Smooth muscle cell (in vitro differentiated cells): ENCODE results near the gene BMAL1. TPM values are rescaled to one million over a fixed set of nuclear protein-coding genes. Genes with fewer than 3 reads are reported as not detected.

Experiments used
- DNase-seq: peaks from one replicate; lab custom pipeline; 2025; ENCODE audit not compliant: unreplicated experiment; lab: John Stamatoyannopoulos, UW
- H2AFZ ChIP-seq: fragments of 200-600 bp; sonication (generic); 2 replicates; pipeline ENCODE4 v1.6.0; 2016; ENCODE audit warnings: antibody characterized with exemption, low read depth, mild to moderate bottlenecking
- H3F3A ChIP-seq: fragments of 200-600 bp; sonication (generic); 2 replicates; pipeline ENCODE4 v1.6.0; 2017; ENCODE audit warnings: antibody characterized with exemption, low read depth
- H3K27ac ChIP-seq: fragments of 200-600 bp; sonication (generic); 2 replicates; pipeline ENCODE4 v1.5.1; 2016; ENCODE audit warnings: low read depth, mild to moderate bottlenecking
- H3K27me3 ChIP-seq: fragments of 200-600 bp; sonication (generic); 2 replicates; pipeline ENCODE4 v1.6.1; 2016; ENCODE audit warnings: low read depth, mild to moderate bottlenecking
- H3K36me3 ChIP-seq: fragments of 200-600 bp; sonication (generic); 2 replicates; pipeline ENCODE4 v1.5.1; 2016; ENCODE audit warnings: low read depth
- H3K4me1 ChIP-seq: fragments of 200-600 bp; sonication (generic); 2 replicates; pipeline ENCODE4 v1.5.1; 2016; ENCODE audit warnings: low read depth
- H3K4me2 ChIP-seq: fragments of 200-600 bp; sonication (generic); 2 replicates; pipeline ENCODE4 v1.6.0; 2016; ENCODE audit warnings: mild to moderate bottlenecking
- H3K4me3 ChIP-seq: fragments of 200-600 bp; sonication (generic); 2 replicates; pipeline ENCODE4 v1.5.1; 2016; ENCODE audit warnings: mild to moderate bottlenecking
- H3K79me2 ChIP-seq: fragments of 200-600 bp; sonication (generic); 2 replicates; pipeline ENCODE4 v1.6.0; 2016; ENCODE audit warnings: low read depth, mild to moderate bottlenecking
- H3K9ac ChIP-seq: fragments of 200-600 bp; sonication (generic); 2 replicates; pipeline ENCODE4 v1.6.0; 2016; ENCODE audit warnings: low read depth
- H3K9me3 ChIP-seq: fragments of 200-600 bp; sonication (generic); replicated peaks from 2 replicates; pipeline ENCODE4 v1.5.1; 2016; ENCODE audit warnings: low read depth
- H4K20me1 ChIP-seq: fragments of 200-600 bp; sonication (generic); 2 replicates; pipeline ENCODE4 v1.6.0; 2016; ENCODE audit warnings: low read depth
- CTCF ChIP-seq: fragments of 200-600 bp; sonication (generic); IDR thresholded peaks from 2 replicates; pipeline ENCODE4 v1.5.1; 2017; ENCODE audit warnings: borderline replicate concordance, mild to moderate bottlenecking, antibody characterized with exemption; ENCODE audit not compliant: insufficient read depth, poor library complexity, severe bottlenecking
- WGBS: methylation state at CpG from one replicate; pipeline ENCODE4 v1.1.7; 2016; ENCODE audit warnings: low lambda C conversion rate; 5-methylcytosine and 5-hydroxymethylcytosine counted together
- polyA plus RNA-seq: library from polyadenylated mRNA; unstranded; fragments of >200 nt; fragmentation: Nextera tagmentation; extraction: Ambion mirVana; gene quantifications from 2 replicates; pipeline ENCODE4 v1.2.1, GENCODE V29; 2016
- total RNA-seq: library from RNA; depleted of rRNA; stranded (reverse); fragments of >200 nt; gene quantifications from 2 replicates; pipeline ENCODE4 v1.2.3, GENCODE V29; 2014

Gene BMAL1
- total and polyA plus RNA-seq, 2 experiments from 2014 or later, result 9.9 to 24.5 TPM

GRCh38 chr11:13290221-13290980 is 12.8 kb downstream of the BMAL1 start:
- no peak overlapping the region for H3K4me3 ChIP-seq
- no peak for DNase-seq
- H4K20me1 ChIP-seq, result peaks cover 96% of the 10 kb centered on the region
- no peaks in the 10 kb centered on the region for H3K4me1 ChIP-seq
- H3K36me3 ChIP-seq, result no peaks in the 10 kb centered on the region
- WGBS, result 71% methylated on average over 5 of the region's 5 CpGs
- H3K79me2 ChIP-seq, result peaks cover 56% of the 10 kb centered on the region
- H3K9ac ChIP-seq, result no peak overlapping the region
- no peaks in the 10 kb centered on the region for H3F3A ChIP-seq
- H3K27ac ChIP-seq, result no peak overlapping the region
- no peak overlapping the region for H2AFZ ChIP-seq
- H3K4me2 ChIP-seq, result no peak overlapping the region
- no peaks in the 10 kb centered on the region for H3K27me3 ChIP-seq
- TF ChIP-seq CTCF, result no peak
- H3K9me3 ChIP-seq, result no peaks in the 10 kb centered on the region

GRCh38 chr11:13291361-13291760 is 13.8 kb downstream of the BMAL1 start:
- Histone ChIP-seq H3K27ac (no peak overlapping the region), H3K9me3 (no peaks in the 10 kb centered on the region), H3K27me3 (no peaks in the 10 kb centered on the region), H3K9ac (no peak overlapping the region), H3K4me1 (no peaks in the 10 kb centered on the region), H3K79me2 (peaks cover 56% of the 10 kb centered on the region), H4K20me1 (peaks cover 99% of the 10 kb centered on the region), H3F3A (no peaks in the 10 kb centered on the region), H3K4me3 (no peak overlapping the region), H3K4me2 (no peak overlapping the region), H2AFZ (no peak overlapping the region), H3K36me3 (no peaks in the 10 kb centered on the region)
- 92% methylated on average over 3 of the region's 3 CpGs for WGBS
- TF ChIP-seq CTCF, result no peak
- no peak for DNase-seq

GRCh38 chr11:13291800-13292199 is 14.2 kb downstream of the BMAL1 start:
- no peak for TF ChIP-seq CTCF
- H3K4me3 ChIP-seq, result no peak overlapping the region
- H3K9me3 ChIP-seq, result no peaks in the 10 kb centered on the region
- H3K79me2 ChIP-seq, result peaks cover 61% of the 10 kb centered on the region
- H3K27me3 ChIP-seq, result no peaks in the 10 kb centered on the region
- no peak overlapping the region for H3K27ac ChIP-seq
- no peak overlapping the region for H3K4me2 ChIP-seq
- H3K4me1 ChIP-seq, result no peaks in the 10 kb centered on the region
- DNase-seq, result no peak
- 82% methylated on average over 3 of the region's 3 CpGs for WGBS
- H3K9ac ChIP-seq, result no peak overlapping the region
- H3F3A ChIP-seq, result no peaks in the 10 kb centered on the region
- no peak overlapping the region for H2AFZ ChIP-seq
- H4K20me1 ChIP-seq, result peaks cover 100% of the 10 kb centered on the region
- no peaks in the 10 kb centered on the region for H3K36me3 ChIP-seq

GRCh38 chr11:13292970-13293369 is 15.4 kb downstream of the BMAL1 start:
- Histone ChIP-seq H3K9me3 (no peaks in the 10 kb centered on the region), H3K36me3 (no peaks in the 10 kb centered on the region), H2AFZ (no peak overlapping the region), H3K27ac (no peak overlapping the region), H3K79me2 (peaks cover 63% of the 10 kb centered on the region), H3K27me3 (no peaks in the 10 kb centered on the region), H3K4me1 (no peaks in the 10 kb centered on the region), H3K9ac (no peak overlapping the region), H3F3A (no peaks in the 10 kb centered on the region), H3K4me2 (no peak overlapping the region), H4K20me1 (peaks cover 100% of the 10 kb centered on the region), H3K4me3 (no peak overlapping the region)
- no peak for TF ChIP-seq CTCF
- DNase-seq, result no peak
- WGBS, result 93% methylated on average over 2 of the region's 2 CpGs
